Thoracic aorta (tissue), 2 donors: ENCODE measurements around the gene NBPF4. TPM values are rescaled to one million over a fixed set of nuclear protein-coding genes. Genes with fewer than 3 reads are reported as not detected.
"Not testable (repeated sequence)": the region's sequence is repeated elsewhere in the genome, so short reads cannot be mapped to it uniquely, and the experiment has no call there.

Source experiments
- ATAC-seq: fragments of 150-250 bp; one replicate; pipeline ENCODE4 v1.8.0; 2017; ENCODE audit warnings: low read depth; ENCODE audit not compliant: insufficient number of reproducible peaks, low FRiP score
- DNase-seq: peaks from one replicate; pipeline ENCODE4 v3.0.0-alpha.2; 2020; ENCODE audit warnings: low spot score
- H3K27ac ChIP-seq, 2 donors: fragments of 200-600 bp; sonication (generic); 1 replicate in 1 of 2; 2 replicates in 1 of 2; pipeline ENCODE4 v1.5.1; 2016; ENCODE audit warnings: mild to moderate bottlenecking in 2 of 2, moderate library complexity in 2 of 2
- H3K27me3 ChIP-seq: fragments of 200-600 bp; sonication (generic); replicated peaks from 2 replicates; pipeline ENCODE4 v1.6.0; 2016; ENCODE audit warnings: mild to moderate bottlenecking; ENCODE audit not compliant: insufficient read depth
- H3K36me3 ChIP-seq: fragments of 200-600 bp; sonication (generic); one replicate; pipeline ENCODE4 v1.5.1; 2016
- H3K4me1 ChIP-seq, 2 donors: fragments of 200-600 bp; sonication (generic); 1 replicate in 1 of 2; 2 replicates in 1 of 2; pipeline versions ENCODE4 v1.5.1 to v1.6.0; 2016; ENCODE audit warnings: low read depth in 2 of 2, mild to moderate bottlenecking in 1 of 2; ENCODE audit not compliant: control insufficient read depth in 1 of 2
- H3K4me3 ChIP-seq: fragments of 200-600 bp; sonication (generic); 2 replicates; pipeline ENCODE4 v1.5.1; 2016; ENCODE audit warnings: mild to moderate bottlenecking
- H3K9me3 ChIP-seq: fragments of 200-600 bp; sonication (generic); 2 replicates; pipeline ENCODE4 v1.5.1; 2016
- total RNA-seq, 2 donors: library from RNA; depleted of rRNA; stranded (reverse); fragments of >200 nt; gene quantifications; one replicate each; pipeline versions ENCODE4 v1.1.0 to v1.2.3, GENCODE V29; 2016
- TF ChIP-seq, protein P1 (sequence below): fragments of 200-600 bp; sonication (generic); IDR thresholded peaks from one replicate; pipeline ENCODE4 v1.5.1; 2019; ENCODE audit warnings: antibody characterized with exemption

Gene NBPF4
- total RNA-seq, 2 donors from 2014 or later = not detected

DNA sequence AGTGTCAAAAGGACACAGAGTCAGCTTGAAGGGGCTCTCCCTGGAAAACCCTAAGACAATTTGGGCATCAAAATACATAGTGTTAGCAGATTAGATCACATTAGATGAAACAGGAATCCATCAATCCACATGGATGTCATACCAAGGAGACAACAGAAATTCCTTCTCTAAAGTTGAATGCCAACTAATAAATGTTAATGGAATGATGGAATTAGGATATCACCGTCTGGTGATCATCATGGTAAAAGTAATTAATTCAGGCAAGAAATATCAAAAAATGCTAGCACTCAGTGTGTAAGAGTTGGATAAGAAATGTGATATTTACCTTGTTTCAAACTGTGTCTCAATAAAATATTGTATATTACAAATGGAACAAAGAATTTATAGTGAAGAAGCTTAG, 32.9 kb downstream of the NBPF4 start:
- TF ChIP-seq, protein P1, sequence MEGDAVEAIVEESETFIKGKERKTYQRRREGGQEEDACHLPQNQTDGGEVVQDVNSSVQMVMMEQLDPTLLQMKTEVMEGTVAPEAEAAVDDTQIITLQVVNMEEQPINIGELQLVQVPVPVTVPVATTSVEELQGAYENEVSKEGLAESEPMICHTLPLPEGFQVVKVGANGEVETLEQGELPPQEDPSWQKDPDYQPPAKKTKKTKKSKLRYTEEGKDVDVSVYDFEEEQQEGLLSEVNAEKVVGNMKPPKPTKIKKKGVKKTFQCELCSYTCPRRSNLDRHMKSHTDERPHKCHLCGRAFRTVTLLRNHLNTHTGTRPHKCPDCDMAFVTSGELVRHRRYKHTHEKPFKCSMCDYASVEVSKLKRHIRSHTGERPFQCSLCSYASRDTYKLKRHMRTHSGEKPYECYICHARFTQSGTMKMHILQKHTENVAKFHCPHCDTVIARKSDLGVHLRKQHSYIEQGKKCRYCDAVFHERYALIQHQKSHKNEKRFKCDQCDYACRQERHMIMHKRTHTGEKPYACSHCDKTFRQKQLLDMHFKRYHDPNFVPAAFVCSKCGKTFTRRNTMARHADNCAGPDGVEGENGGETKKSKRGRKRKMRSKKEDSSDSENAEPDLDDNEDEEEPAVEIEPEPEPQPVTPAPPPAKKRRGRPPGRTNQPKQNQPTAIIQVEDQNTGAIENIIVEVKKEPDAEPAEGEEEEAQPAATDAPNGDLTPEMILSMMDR = no peak
- H3K4me3 ChIP-seq = no peak overlapping the region
- ATAC-seq (no peak), DNase-seq (no peak)
- no peaks in the 10 kb centered on the region for H3K27me3 ChIP-seq
- H3K4me1 ChIP-seq = no peaks in the 10 kb centered on the region
- no peak overlapping the region for H3K27ac ChIP-seq
- no peaks in the 10 kb centered on the region for H3K36me3 ChIP-seq
- no peaks in the 10 kb centered on the region for H3K9me3 ChIP-seq

DNA sequence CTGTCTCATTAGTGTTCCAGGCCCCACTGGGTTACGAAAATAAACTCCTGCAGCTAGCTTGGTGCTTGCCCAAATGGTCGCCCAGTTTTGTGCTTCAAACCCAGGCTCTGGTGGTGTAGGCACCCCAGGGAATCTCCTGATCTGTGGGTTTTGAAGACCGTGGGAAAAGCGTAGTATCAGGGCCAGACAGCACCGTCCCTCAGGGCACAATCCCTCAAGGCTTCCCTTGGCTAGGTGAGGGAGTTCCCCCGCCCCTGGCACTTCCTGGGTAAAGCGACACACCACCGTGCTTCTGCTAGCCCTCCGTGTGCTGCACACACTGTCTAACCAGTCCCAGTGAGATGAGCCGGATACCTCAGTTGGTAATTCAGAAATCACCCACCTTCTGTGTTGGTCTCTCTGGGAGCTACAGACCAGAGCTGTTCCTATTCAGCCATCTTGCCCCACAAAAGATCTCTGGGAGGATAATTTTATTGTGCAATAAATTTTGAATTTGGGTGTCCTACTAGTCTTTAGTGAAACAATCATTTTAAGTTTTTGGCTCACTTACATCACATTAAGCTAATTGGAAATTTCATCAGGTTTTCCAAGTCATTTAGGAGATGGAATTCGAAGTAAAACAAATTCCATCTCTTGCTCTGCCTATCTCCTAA, 34.3 kb downstream of the NBPF4 start:
- no peak overlapping the region for H3K4me3 ChIP-seq
- ATAC-seq (no peak), DNase-seq (no peak)

DNA sequence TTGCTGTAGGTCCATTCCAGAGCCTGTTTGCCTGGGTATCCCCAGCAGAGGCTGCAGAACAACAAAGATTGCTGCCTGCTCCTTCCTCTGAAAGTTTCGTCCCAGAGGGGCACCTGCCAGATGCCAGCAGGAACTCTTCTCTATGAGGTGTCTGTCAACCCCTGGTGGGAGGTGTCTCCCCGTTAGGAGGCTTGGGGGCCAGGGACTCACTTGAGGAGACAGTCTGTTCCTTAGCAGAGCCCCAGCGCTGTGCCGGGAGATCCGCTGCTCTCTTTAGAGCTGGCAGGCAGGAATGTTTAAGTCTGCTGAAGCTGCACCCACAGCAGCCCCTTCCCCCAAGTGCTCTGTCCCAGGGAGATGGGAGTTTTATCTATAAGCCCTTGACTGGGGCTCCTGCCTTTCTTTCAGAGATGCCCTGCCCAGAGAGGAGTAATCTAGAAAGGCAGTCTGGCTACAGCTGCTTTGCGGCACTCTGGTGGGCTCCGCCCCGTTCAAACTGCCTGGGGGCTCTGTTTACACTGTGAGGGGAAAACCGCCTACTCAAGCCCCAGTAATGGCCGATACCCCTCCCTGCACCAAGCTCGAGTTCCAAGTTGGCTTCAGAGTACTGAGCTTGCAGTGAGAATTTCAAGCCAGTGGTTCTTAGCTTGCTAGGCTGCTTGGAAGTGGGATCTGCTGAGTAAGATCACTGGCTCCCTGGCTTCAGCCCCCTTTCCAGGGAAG, 35.0 kb downstream of the NBPF4 start:
- no peak for ATAC-seq
- no peak overlapping the region for H3K4me3 ChIP-seq

More for the DNA sequence above, 34.3 kb downstream of the NBPF4 start:
- Histone ChIP-seq H3K4me1 (no peaks in the 10 kb centered on the region), H3K27me3 (no peaks in the 10 kb centered on the region), H3K9me3 (no peaks in the 10 kb centered on the region), H3K27ac (no peak overlapping the region), H3K36me3 (no peaks in the 10 kb centered on the region)
- TF ChIP-seq, protein P1 = no peak

DNA sequence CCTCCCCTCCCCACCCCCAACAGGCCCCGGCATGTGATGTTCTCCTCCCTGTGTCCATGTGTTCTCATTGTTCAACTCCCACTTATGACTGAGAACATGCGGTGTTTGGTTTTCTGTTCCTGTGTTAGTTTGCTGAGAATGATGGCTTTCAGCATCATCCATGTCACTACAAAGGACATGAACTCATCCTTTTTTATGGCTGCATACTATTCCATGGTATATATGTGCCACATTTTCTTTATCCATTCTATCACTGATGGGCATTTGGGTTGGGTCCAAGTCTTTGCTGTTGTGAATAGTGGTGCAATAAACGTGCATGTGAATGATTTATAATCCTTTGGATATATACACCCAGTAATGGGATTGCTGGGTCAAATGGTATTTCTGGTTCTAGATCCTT, 40.3 kb downstream of the NBPF4 start:
- DNase-seq, H3K27me3 ChIP-seq, H3K27ac ChIP-seq, ATAC-seq, H3K4me1 ChIP-seq, H3K9me3 ChIP-seq, H3K36me3 ChIP-seq, H3K4me3 ChIP-seq: not testable (repeated sequence)

More for the DNA sequence above, 35.0 kb downstream of the NBPF4 start:
- H3K36me3 ChIP-seq = no peaks in the 10 kb centered on the region
- DNase-seq = no peak
- no peaks in the 10 kb centered on the region for H3K9me3 ChIP-seq
- TF ChIP-seq, protein P1 = no peak
- no peaks in the 10 kb centered on the region for H3K4me1 ChIP-seq
- H3K27me3 ChIP-seq = no peaks in the 10 kb centered on the region
- H3K27ac ChIP-seq = no peak overlapping the region

DNA sequence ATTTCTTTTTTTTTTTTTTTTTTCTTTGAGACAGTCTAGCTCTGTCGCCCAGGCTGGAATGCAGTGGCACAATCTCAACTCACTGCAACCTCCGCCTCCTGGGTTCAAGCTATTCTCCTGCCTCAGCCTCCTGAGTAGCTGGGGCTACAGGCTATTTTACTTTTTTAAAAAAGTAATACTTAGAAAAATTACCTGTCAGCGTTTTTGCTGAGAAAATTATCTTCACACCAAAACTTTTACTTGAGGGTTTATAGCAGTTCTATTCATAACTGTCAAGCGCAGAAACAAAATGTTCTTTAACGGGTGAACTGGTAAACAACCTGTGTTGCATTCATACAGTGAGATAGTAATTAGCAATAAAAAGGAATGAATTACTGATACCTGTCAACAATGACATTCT, 42.2 kb downstream of the NBPF4 start:
- H3K4me1 ChIP-seq = peaks cover 12 to 27% of the 10 kb centered on the region in 2 donors
- H3K4me3 ChIP-seq = no peak overlapping the region
- TF ChIP-seq, protein P1 = no peak
- no peak overlapping the region for H3K27ac ChIP-seq
- no peaks in the 10 kb centered on the region for H3K27me3 ChIP-seq
- DNase-seq = no peak
- no peaks in the 10 kb centered on the region for H3K36me3 ChIP-seq
- H3K9me3 ChIP-seq = no peaks in the 10 kb centered on the region
- no peak for ATAC-seq
